GM19023 (cell line): ENCODE measurements around the gene AURKAIP1.

ENCODE experiments used
- ATAC-seq: cut with Tn5 transposase; IDR thresholded peaks from one replicate; pipeline ENCODE4 v1.9.1; 2021; ENCODE audit warnings: mild to moderate bottlenecking, moderate library complexity; ENCODE audit not compliant: unreplicated experiment

The AURKAIP1 gene

GRCh38 chr1:1335283-1335682, 39.7 kb downstream of the AURKAIP1 start:
- ATAC-seq = no peak

GRCh38 chr1:1334835-1335234, 40.2 kb downstream of the AURKAIP1 start:
- ATAC-seq = no peak

GRCh38 chr1:1333551-1334241, 41.3 kb downstream of the AURKAIP1 start:
- no peak for ATAC-seq

- no peak for ATAC-seq
Observed at GRCh38 chr1:1332774-1333480, 42.1 kb downstream of the AURKAIP1 start.

GRCh38 chr1:1332031-1332755, 42.8 kb downstream of the AURKAIP1 start:
- ATAC-seq = no peak

- no peak for ATAC-seq
Observed at GRCh38 chr1:1331068-1331965, 43.7 kb downstream of the AURKAIP1 start, which contains the start of gene TAS1R3. TAS1R3 (plus strand) TSS chr1:1331280; CDS start chr1:1331346, 66 bp downstream.

GRCh38 chr1:1330366-1331067, 44.5 kb downstream of the AURKAIP1 start:
- ATAC-seq = no peak

- no peak for ATAC-seq
Observed at GRCh38 chr1:1329304-1330210, 45.5 kb downstream of the AURKAIP1 start.

GRCh38 chr1:1328254-1328653, 46.8 kb downstream of the AURKAIP1 start:
- no peak for ATAC-seq

- no peak for ATAC-seq
Observed at GRCh38 chr1:1327291-1327690, 47.7 kb downstream of the AURKAIP1 start.

- ATAC-seq = no peak
Observed at GRCh38 chr1:1326075-1326605, 48.9 kb downstream of the AURKAIP1 start.

GRCh38 chr1:1325288-1326074, 49.5 kb downstream of the AURKAIP1 start:
- ATAC-seq = no peak

- peak; percentile 71 for ATAC-seq
Observed at GRCh38 chr1:1324524-1325287, 50.3 kb downstream of the AURKAIP1 start, which contains the start of the genes CPTP and INTS11. CPTP (plus strand) TSS chr1:1324802; CDS start chr1:1326911, 2,109 bp downstream. INTS11 (minus strand) TSS chr1:1324660; CDS start chr1:1324608, 52 bp downstream.

GRCh38 chr1:1324084-1324523, 50.9 kb downstream of the AURKAIP1 start:
- peak; percentile 29 for ATAC-seq
